HL-60/S4 treated with phorbol 12-myristate 13-acetate at 8.2 ng/mL for 4 days and 3 days (cell line): ENCODE measurements around the gene SERPINA3.

Experiments used
- in situ Hi-C: fragments of 300-500 bp; cut with MboI; formaldehyde crosslinking; loops from 2 replicates; pipeline ENCODE4 v1.15.0; 2022; ENCODE audit warnings: low sequenced_read_pairs

The SERPINA3 gene

DNA sequence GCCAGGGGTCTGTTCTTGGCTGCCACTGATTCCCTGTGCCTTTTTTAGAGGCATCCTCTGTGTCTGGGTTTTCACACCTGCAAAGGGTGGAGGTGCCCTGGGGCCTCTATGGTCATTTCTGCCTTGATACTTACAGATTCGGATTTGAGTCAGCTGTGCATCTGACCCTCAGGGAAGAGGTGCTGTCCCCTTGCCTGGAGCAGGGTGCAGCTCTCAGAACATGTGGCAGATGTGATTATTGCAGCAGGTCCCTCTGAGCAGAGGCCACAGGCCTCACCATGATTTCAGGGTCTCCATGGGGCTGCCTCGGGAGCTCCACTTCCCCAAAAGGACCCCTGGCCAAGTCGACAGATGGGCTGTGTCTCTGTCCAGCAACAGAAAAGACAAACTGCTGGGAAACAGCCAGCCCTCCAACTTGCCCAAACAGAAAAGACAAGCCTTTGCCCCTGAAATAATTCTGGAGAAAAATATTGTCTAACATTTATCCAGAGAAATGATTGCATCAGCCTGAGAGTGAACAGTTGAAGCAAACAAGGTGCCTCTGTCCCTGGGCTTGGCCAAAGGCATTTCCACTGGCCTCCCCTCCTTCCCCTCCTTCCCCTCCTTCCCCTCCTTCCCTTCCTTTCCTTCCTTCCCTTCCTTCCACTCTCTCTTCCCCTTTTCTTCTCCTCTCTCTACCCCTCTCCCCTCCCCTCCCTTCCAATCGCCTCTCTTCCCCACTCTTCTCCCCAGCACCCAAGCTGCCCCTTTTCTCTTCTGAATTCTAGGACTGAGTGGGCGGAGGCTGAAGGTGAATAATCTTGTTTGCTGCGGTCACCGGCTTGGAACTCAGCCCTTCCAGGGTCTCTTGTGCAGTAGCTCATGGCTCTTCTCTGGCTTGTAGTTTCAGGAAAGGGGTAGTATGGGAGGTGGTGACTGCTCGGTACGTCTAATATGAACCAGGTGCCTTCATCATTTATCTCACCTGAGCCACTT, 676 bp downstream of the SERPINA3 start:
- in situ Hi-C loops, result no loop called here

DNA sequence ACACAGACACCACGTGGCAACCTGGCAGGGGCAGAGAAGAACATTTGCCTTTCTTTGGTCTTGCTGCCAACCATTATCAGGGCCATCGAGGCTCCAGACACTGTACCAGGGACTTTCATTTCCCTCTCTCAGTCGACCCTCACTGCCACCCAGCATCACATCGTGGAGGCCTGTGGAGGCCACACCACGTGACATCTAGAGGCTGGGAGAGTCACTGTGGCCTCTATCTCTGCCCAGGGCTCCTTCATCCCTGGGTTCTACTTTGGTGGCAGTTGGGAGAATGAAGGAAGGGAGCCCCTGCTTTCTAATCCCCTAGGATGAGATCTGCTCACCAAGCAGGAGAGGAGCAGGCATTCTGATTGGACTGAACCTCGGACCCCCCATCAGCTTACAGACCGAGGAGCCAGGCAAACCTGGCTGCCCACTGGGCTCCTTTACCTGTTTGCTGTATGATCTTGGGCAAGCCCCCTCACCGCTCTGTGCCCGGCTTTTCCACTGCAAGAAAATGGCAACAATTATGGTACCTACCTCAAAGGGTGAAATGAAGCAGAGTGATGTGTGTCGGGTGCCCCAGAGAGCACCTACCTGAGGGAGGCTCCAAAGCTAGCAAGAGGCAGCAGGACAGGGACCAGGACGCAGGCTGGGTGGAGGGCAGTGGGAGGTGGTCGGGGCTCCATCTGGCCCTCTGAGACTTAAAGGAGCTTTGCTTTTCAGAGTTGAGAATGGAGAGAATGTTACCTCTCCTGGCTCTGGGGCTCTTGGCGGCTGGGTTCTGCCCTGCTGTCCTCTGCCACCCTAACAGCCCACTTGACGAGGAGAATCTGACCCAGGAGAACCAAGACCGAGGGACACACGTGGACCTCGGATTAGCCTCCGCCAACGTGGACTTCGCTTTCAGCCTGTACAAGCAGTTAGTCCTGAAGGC, 1.8 kb downstream of the SERPINA3 start:
- in situ Hi-C loops, result no loop called here

DNA sequence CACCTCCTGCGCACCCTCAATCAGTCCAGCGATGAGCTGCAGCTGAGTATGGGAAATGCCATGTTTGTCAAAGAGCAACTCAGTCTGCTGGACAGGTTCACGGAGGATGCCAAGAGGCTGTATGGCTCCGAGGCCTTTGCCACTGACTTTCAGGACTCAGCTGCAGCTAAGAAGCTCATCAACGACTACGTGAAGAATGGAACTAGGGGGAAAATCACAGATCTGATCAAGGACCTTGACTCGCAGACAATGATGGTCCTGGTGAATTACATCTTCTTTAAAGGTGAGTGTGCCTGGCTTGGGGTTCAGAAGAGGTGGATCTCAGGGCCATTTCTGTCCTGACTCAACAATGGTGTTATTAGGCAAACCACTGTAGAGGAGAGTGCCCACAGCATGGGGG, 2.6 kb downstream of the SERPINA3 start:
- in situ Hi-C loops, result no loop called here

DNA sequence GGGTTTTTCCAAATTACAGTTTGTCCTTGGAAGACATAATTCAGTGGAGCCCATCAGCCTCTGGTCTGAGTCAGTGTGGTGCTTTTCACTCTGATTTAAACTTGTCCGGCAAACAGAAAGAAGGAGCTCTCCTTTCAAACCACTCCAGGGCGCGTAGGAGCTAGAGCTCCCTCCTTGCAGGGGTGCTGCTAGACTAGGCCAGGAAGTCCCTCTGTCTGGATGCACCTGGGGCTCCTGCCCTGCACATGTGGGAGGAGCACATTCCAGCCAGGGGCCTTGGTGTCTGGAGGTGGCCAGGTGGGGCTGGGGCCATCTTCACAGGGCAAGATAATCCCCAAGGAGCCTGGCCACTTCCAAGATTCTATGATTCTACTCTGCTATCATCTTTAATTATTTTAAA, 3.1 kb downstream of the SERPINA3 start:
- in situ Hi-C loops, result no loop called here

DNA sequence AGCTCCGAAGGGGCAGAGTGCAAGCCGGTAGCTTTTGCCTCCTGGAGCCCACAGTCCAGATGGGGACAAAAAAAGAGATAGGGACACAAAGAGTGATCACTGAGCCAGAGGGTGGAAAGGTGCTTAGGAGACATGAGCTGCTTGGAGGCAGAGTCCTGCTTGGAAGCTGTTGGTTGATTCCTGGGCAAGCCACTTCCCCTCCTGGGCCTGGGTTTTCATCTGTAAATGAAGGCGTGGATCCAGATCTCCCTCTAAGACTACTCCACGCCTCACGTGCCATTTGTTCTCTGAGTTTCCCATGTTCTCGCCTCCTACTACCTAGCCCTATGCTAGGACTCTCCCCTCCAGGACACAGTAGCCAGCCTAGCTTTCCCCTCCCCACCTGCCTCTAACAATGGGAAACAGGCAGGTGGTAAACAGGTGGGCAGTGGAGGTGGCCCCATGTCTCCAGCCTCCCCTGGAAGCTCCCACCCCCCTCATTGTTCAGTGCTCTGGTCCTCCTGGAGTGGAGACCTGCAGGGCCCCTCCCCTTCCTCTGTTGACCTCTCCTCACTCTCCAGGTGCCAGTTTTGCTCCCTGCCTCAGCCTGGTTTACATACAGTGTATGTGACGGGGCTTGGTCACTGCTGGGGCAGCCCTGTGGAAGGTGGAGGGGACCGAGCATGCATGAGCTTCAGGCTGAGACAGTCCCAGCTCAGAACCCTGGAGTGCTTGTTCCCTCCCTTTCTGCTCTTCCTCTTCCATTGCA, 3.8 kb downstream of the SERPINA3 start:
- in situ Hi-C loops, result no loop called here

DNA sequence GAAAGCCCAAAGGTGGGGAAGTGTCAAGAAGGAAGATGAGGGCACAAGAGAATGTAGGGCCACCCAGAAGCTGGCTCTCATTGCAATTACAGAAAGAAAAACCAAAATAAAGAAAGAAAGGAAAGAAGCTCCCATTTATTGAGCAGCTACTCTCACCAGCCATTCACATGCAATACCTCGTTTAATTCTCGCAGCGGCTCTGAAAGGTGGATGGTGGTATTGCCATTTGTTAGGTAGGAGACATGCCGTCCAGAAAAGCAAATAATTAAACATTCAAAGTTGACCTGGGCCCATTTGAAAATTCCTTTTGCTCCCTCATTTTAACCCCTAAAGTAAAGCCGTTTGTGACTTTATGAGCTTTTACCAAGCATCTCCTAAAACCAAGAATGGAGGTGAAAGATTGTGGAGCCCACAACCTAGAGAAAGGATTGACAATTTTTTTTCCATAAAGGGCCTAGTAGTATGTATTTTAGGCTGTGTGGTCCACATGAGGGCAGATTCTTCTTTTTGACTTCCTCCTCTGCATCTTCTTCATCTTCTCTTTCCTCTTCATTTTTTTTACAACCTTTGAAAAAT, 5.3 kb downstream of the SERPINA3 start:
- in situ Hi-C loops, result no loop called here

DNA sequence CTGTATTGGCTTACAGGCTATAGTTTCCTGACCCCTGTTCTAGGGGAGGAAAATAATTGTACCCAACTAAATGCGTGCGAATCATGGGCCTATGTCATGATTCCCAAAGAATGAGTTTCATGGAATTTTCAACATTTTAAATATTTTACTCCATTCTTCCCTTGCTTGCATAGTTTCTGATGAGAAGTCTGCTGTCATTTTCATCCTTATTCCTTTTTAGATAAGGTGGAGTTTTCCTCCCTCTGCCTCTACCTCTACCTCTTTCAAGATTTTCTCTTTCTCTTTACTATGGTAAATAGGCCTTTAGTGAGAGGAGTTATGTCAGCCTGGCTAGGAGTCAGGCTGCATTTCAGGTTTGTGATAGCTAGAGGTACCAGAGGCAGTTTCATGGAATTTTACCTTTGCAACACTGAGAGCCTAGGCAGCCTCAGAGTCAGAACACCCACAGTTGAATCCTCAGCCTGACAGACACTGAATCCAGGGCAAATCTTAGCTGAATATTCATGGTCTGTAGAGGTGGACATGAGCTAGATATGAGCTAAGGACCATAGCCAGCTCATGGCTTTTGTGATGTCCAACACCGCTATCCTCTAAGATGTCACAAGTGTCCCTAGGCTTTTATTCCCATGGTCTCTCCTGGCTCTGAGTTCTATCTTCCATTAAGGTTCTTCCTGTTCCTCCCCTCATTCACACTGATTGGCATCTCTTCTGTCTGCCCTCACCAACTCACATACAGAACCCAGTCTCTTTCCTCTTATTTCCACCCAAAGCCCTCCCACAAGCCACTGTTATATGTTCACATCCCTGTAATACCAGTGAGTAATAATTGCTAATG, 6.0 kb downstream of the SERPINA3 start:
- in situ Hi-C loops, result no loop called here

DNA sequence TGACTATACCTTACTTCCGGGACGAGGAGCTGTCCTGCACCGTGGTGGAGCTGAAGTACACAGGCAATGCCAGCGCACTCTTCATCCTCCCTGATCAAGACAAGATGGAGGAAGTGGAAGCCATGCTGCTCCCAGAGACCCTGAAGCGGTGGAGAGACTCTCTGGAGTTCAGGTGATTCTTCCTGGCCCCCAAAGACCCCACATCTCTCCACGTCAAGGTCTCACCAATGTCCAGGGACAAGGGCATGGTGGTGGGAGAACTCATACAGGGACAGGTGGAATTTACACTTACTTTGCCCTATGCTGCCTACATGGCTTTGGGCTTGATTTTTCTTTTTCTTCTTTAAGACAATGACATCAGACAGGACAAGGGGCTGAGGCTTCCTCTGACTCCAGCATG, 7.1 kb downstream of the SERPINA3 start:
- in situ Hi-C loops, result no loop called here

DNA sequence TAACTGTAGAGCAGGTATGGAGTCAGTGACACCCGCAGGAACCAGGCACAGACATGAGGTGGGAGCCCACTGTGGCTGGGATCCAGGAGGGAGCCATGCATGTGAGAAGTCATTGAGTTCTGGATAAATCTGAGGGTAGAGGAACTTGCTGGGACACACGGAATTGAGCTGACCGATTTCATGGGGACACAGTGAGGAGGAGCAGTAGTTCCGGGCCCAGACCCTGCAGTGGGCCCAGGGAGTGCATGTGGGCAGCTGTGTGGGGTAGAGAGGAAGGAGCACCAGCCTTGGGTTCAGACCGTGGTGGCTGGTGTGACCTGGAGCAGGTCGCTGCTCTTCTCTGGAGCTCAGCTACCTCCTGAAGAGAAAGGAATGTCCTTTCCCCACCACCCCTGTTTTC, 8.4 kb downstream of the SERPINA3 start:
- in situ Hi-C loops, result no loop called here

DNA sequence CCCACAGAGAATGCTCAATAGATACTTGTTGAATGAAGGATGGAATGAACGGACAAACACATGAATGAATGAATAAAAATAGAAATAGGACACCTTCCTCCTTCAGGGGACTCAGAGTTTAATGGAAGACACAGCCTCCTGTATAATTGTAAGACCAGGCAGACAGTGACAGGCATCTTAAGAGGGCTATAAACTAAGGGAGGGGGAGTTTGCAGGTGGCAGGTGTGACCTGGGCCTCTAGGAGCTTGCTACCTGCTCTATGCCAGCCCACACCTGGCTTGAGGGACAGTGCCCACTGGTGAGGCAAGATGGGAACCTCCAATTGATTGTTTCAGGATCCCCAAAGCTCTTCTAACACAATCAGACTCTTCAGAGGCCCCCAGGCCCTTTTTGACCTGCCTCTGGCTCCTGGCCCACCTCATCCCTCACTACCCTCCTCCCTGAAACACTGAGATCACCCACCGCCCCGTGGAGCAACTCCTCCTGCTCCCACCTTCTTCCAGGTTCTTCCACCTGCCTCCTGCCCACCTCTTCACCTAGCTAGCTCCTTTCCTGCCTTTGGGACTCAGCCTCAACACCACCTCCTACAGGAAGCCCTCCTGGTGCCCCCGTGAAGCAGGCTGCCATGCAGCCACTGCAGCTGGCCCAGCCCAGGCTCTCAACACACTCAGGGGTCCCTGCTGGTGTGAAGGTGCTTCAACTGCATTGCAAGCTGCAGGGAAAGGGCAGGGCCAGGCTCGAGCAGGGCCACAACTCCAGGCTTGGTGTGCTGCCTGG, 9.4 kb downstream of the SERPINA3 start:
- in situ Hi-C loops, result no loop called here

DNA sequence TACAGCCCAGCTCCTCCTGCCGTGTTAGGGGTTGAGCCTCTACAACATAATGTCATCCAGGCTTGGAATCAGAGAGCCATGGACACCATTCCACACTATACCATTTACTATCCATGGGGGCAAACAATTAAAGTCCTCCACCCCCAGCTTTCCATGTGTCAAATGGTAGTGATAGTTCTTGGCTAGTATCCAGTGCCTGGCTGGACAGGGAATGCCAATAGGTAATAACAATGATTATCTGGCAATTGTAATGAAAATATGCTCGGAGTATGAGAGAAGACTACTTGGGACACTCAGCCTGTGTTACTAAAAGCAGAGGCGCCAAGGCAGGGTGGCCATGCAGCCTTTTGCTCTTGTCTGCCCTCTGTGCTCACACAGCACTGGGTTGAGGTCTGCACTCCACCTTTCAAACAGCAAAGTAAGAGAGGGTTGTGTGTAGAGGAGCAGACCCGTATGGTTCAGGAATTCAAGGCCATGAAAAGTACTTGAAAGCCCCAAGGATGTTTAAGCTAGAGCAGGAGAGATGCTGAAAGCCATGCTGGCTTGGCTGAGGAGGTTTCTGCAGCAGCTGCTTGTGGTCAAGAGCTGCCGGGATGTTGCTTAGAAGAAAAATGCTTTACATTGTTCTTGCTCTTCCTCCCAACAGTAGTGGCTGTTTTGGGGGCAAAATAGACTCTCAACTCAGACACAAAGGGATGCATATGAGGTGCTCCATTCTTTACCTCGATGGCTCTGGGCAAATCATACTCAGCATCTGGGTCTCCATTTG, 10.6 kb downstream of the SERPINA3 start:
- in situ Hi-C loops, result no loop called here

DNA sequence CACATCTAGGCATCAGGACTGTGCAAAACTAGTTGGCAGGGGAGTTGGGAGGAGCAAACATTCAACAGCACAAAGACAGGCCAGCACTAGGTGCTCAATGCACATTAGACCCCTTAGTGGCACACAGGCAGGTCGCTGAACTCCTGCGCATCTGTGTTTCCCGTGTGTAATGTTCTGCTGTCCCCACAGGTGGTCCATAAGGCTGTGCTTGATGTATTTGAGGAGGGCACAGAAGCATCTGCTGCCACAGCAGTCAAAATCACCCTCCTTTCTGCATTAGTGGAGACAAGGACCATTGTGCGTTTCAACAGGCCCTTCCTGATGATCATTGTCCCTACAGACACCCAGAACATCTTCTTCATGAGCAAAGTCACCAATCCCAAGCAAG, 11.2 kb downstream of the SERPINA3 start:
- in situ Hi-C loops, result no loop called here

DNA sequence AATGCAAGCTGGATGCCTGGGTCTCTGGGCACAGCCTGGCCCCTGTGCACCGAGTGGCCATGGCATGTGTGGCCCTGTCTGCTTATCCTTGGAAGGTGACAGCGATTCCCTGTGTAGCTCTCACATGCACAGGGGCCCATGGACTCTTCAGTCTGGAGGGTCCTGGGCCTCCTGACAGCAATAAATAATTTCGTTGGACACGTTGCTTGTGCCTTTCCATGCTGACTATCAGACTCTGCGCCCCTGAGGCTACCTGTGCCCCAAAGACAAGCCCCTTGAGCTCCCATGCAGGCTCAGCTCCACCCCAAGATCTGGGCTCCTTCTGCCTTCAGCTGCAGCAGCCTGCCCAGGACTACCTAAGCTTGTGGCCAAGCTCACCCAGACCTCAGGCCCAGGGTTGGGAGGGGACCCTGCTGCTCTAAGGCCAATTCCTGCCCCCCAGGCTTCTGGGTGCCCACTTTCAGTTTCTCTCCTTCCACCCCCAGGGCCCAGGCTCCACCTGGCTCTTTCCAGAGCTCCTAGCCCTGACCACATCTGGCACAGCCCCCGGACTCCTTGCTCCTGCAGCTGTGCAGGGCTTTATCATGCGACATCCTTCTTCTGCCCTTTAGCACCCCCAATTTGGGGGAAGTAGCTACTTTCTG, 11.8 kb downstream of the SERPINA3 start:
- in situ Hi-C loops, result no loop called here

DNA sequence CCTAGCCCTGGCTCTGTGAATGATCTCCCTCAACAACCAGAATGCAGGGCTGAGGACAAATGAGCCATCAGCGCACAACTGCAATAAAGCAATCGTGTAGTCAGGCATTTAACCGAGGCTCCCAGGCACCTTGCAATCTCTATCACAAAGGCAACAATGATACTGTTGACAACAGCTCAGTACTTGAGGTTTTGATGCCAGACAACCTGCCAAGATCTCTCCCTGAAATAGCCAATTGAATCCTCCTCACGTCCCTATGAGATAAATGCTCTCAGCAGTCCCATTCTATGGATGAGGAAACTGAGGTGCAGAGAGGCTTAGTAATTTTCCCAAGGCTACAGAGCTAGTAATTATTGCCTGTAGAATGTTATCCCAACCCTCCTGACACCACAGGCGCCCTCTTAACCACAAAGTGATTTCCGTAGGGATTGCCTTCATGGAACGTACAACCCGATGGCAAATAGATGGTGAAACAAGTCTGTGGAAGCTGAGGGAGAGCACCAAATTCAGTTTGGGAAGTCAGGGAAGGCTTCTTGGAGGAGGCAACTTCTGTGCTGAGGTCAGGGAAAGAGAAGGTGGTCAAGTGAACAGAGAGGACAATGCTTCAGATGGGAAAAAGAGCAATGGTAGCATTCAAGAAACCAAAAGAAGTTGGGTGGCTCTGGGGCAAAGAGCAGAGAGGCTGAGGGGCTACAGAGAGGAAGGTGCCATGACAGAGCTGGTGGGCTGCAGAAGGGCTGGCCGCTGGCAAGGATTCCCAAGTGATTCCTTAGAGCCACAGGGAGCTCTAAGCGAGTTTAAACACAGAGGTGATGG, 12.6 kb downstream of the SERPINA3 start:
- in situ Hi-C loops, result no loop called here

DNA sequence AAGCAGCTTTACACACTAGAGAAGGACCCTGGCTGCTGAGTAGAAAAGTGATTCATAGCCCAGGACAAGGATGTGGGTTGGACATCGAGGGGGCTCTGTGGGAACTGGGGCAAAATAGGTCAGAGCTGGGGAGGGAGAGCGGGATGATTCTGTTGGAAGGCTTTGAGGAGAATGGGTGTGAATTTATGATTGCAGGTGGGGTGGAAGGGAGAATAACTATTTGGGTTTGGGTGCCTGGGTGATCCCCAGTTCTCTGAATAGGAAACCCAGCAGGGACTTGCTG, 13.1 kb downstream of the SERPINA3 start:
- in situ Hi-C loops, result no loop called here

DNA sequence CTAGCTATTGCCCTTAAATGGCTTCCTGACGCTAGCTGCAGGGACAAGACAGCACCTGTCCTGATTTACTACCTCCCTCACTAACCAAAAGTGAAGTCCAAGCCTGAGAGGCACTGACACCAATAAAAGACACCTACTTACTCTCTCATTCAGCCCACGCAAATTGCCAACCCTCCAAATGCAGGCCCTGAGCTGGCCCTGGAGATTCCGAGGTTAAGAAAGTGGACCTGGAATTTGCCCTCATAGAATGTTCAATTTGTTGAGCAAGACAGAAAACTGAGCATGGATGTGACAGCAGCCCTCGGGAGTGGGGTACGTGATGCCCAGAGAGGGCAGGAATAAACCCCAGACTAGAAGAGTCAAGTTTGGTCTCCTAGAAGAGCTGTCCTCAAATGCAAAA, 16.4 kb downstream of the SERPINA3 start:
- in situ Hi-C loops, result no loop called here

DNA sequence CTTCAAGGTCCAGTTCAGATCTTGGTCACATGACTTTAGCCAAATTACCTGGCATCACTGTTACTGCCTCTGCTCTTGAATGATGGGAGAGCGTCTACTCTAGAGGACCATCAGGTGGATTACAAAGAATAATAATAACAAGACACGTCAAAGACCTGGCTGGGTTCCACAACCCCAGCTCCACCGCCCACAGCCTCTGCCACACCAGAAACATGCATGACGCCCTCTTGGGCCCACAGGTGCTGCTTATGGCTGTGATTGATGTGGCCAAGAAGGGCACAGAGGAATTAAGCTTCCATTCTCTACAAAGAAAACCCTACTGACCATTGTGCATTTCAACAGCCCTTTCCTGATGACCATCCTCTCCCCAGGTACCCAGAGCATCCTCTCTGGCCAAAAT, 18.2 kb downstream of the SERPINA3 start:
- in situ Hi-C loops, result no loop called here
